ENCODE measurements around the gene IGSF11. TPM values are rescaled to one million over a fixed set of nuclear protein-coding genes. Genes with fewer than 3 reads are reported as not detected.

Gene IGSF11
- total RNA-seq, 3 donors from 2014 or later: 0.63 to 5.9 TPM; not detected in 1

GRCh38 chr3:118955914-118956556 lies 78.6 kb downstream of the IGSF11 start:
- no peak for TF ChIP-seq CTCF (IDR thresholded peaks at IDR 0.05)
- H3K4me1 ChIP-seq (ENCODE audit: low read depth): no peaks in the 10 kb centered on the region
- no peak for ATAC-seq
- peaks cover 3% of the 10 kb centered on the region for H3K9me3 ChIP-seq
- intact Hi-C loops (cut with DNase I, micrococcal nuclease): no loop called here
- DNase-seq: no peak
- no peak overlapping the region for H3K4me3 ChIP-seq
- H3K36me3 ChIP-seq (ENCODE audit: low read depth): no peaks in the 10 kb centered on the region

DNA sequence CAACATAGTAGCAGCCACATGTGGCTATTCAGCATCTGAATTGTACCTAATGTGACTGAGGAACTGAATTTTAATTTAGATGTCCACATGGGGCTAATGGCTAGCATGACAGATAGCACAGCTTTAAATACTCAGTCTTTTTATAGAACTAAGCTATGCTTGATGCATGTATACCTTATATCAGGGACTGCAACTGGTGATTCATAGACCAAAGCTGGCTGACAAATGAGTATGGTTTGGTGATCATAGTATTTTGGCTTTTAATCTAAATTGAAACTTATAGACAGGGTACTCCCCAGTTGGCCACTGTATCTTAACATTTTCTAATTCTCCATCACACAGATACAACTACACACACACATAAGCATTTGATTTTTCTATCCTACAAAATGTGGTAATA lies 83.6 kb downstream of the IGSF11 start:
- no peaks in the 10 kb centered on the region for H3K4me1 ChIP-seq (ENCODE audit: low read depth)
- peaks cover 3% of the 10 kb centered on the region for H3K9me3 ChIP-seq
- no peak for DNase-seq
- intact Hi-C loops (cut with DNase I, micrococcal nuclease): no loop called here
- TF ChIP-seq CTCF (IDR thresholded peaks at IDR 0.05): no peak
- ATAC-seq: no peak
- no peaks in the 10 kb centered on the region for H3K36me3 ChIP-seq (ENCODE audit: low read depth)
- no peak overlapping the region for H3K4me3 ChIP-seq

DNA sequence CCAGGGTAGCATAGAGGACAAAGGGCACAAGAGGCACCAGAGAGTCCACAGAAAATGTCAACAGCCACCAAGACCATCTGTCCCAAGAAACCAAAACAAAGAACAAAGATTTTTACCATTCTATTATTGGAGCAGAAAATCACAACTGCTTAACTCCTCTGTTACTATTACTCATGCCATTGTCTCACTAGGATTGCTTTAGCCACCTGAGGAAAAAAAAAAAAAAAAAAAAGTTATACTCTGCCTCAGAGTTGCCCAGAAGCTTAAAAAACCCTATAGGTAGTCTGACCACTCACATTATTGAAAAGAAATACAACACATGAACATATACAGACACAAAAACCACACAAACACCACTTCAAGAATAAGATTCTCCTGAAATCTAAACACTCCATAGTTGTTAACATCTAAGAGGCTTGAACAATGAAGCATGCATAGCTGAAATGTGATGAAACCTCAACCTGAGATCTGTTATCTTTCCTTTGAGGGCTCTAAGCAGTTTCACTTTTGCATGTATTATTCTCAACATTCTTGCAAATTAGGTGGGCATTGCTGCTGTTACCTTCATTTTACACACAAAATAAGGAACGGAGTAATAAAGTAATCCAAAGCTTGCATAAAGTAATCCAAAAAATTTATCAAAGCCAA lies 85.4 kb downstream of the IGSF11 start:
- intact Hi-C loops (cut with DNase I, micrococcal nuclease): no loop called here
- no peaks in the 10 kb centered on the region for H3K4me1 ChIP-seq (ENCODE audit: low read depth)

DNA sequence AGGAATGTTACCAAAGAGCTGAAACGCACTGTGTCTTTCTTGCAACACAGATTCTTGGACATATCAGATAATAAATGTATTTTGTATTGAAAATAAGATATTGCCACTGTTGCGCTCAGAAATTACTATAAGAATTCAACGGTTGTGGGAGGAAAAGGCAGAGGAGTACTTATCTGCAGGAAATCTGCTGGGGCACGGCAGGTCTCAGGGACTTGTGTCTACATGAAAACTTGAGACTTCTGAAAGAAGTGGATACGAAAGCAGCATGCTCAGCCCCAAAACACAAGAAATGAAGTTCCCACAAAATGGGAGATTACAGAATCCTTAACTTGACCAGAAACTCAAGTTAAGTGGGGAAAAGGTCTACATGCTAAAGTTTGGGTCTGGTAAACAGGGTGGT lies 86.5 kb downstream of the IGSF11 start:
- intact Hi-C loops (cut with DNase I, micrococcal nuclease): no loop called here
- ATAC-seq: no peak
- no peak for DNase-seq

More for the DNA sequence above, 85.4 kb downstream of the IGSF11 start:
- no peak for TF ChIP-seq CTCF (IDR thresholded peaks at IDR 0.05)
- Histone ChIP-seq H3K4me3 (no peak overlapping the region), H3K36me3 (ENCODE audit: low read depth) (no peaks in the 10 kb centered on the region), H3K9me3 (no peaks in the 10 kb centered on the region)
- ATAC-seq: no peak
- DNase-seq: no peak

GRCh38 chr3:118946449-118946848 lies 88.2 kb downstream of the IGSF11 start:
- ATAC-seq (no peak), DNase-seq (no peak)
- Histone ChIP-seq H3K4me1 (ENCODE audit: low read depth) (no peaks in the 10 kb centered on the region), H3K9me3 (no peaks in the 10 kb centered on the region), H3K4me3 (no peak overlapping the region), H3K36me3 (ENCODE audit: low read depth) (no peaks in the 10 kb centered on the region)
- TF ChIP-seq CTCF (IDR thresholded peaks at IDR 0.05): no peak
- intact Hi-C loops (cut with DNase I, micrococcal nuclease): no loop called here

More for the DNA sequence above, 86.5 kb downstream of the IGSF11 start:
- Histone ChIP-seq H3K36me3 (ENCODE audit: low read depth) (no peaks in the 10 kb centered on the region), H3K4me3 (no peak overlapping the region), H3K4me1 (ENCODE audit: low read depth) (no peaks in the 10 kb centered on the region), H3K9me3 (no peaks in the 10 kb centered on the region)
- TF ChIP-seq CTCF (IDR thresholded peaks at IDR 0.05): no peak

All from mucosa of descending colon (tissue), 3 donors.